ENCODE measurements around the gene STAG1.
"Not testable (repeated sequence)": the region's sequence is repeated elsewhere in the genome, so short reads cannot be mapped to it uniquely, and the experiment has no call there.

The STAG1 gene

DNA sequence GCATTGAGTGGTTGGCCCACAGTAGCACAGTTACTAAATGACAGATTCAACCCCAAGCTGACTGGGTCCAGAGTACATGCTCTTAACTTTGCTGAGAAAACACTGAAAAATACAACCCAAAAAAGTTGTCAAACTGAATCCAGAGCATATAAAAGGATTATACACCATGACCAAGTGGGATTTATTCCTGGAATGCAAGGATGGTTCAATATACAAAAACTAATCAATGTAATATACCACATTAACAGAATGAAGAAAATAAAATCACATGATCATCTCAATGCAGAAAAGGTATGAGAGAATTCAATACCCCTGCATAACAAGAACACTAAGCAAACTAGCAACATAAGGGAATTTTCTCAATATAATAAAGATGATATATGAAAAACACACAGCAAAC lies 98.5 kb downstream of the STAG1 start:
- Mint-ChIP-seq H3K4me1 (peaks cover 29% of the 10 kb centered on the region), H3K27ac (no peak overlapping the region), H3K4me3 (no peak overlapping the region), H3K27me3 (no peaks in the 10 kb centered on the region), H3K9me3 (no peaks in the 10 kb centered on the region), H3K36me3 (peaks cover 22% of the 10 kb centered on the region)

DNA sequence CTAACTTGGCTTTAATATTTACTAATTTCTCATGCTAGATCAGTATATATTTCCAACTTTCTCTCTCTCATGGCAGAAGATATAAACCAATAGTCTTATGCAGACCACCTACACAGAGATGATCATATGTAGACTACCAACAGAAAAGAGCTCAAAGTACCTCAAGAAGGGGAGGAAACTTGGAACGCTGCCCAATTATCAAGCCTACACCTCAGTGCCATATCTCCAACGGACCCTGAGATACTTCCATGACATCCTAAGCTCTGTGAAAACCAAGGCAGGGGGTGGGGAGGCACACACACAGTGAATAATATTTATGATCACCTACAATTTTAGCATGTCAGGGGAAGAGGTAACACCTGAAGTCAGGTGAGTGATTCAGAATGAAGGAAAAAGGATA lies 100.6 kb downstream of the STAG1 start:
- H3K27me3 Mint-ChIP-seq: no peaks in the 10 kb centered on the region
- H3K4me3 Mint-ChIP-seq: no peak overlapping the region
- H3K4me1 Mint-ChIP-seq: peaks cover 37% of the 10 kb centered on the region
- H3K9me3 Mint-ChIP-seq: no peaks in the 10 kb centered on the region
- no peak overlapping the region for H3K27ac Mint-ChIP-seq
- H3K36me3 Mint-ChIP-seq: peaks cover 20% of the 10 kb centered on the region

DNA sequence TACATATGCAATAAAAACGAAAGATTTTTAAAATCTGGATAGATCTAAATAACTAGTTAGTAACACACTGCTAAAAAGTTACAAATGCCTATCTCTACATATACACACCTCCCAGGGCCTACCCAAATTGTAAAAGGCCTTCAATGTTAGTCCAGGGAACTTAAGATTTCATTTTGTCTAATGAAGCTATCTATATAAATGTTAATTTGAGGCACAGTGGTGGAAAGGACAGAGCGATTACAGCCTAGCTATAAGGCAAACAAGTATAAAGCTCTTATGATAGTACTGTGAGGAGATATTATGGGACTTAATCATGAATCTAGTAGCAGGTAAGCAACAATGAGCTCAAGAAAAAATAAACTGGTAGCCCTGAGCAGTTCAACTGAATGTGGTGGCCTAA lies 101.7 kb downstream of the STAG1 start:
- no peaks in the 10 kb centered on the region for H3K9me3 Mint-ChIP-seq
- no peak overlapping the region for H3K4me3 Mint-ChIP-seq
- H3K36me3 Mint-ChIP-seq: peaks cover 25% of the 10 kb centered on the region
- no peaks in the 10 kb centered on the region for H3K27me3 Mint-ChIP-seq
- H3K27ac Mint-ChIP-seq: no peak overlapping the region
- H3K4me1 Mint-ChIP-seq: peaks cover 48% of the 10 kb centered on the region

DNA sequence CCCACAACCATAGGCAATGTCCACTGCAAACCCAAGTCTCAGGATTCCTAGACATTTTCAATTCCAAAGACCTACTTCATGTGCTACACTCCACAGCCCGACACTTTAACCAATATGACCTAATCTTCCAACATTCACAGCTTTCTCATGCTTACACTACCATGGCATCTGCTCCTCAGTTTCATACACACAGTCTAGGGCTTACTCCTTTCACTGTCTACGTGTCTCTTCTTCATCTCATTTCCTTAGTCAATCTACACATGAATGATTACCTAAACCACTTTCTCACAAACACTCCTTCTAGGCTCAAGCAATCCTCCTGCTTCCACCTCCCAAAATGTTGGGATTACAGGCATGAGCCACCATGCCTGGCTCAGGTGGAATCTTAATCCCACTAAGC lies 106.3 kb downstream of the STAG1 start:
- Mint-ChIP-seq H3K4me1 (peaks cover 62% of the 10 kb centered on the region), H3K36me3 (peaks cover 13% of the 10 kb centered on the region), H3K4me3 (no peak overlapping the region), H3K9me3 (no peaks in the 10 kb centered on the region), H3K27me3 (no peaks in the 10 kb centered on the region), H3K27ac (peak overlapping the region; percentile 0)

DNA sequence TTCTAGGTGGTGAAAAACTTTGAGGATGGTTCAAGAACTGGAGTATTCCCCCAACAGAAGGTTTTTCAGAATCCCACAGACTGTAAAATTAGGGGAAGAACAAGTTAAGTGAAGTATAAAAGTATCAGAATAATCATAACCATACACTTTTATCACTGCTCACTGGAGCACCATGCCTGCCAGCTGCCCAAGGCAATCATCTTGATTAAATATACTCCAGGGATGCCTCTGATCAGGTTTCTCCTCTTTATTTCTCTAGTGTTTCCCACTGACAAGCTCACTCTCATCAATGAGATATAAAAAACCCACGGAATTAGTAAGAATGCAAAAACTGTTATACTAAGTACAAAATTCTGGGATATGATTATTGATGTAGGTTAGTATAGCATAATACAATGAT lies 108.0 kb downstream of the STAG1 start:
- Mint-ChIP-seq H3K9me3 (no peaks in the 10 kb centered on the region), H3K4me3 (no peak overlapping the region), H3K36me3 (peaks cover 13% of the 10 kb centered on the region), H3K27ac (no peak overlapping the region), H3K27me3 (no peaks in the 10 kb centered on the region), H3K4me1 (peaks cover 66% of the 10 kb centered on the region)

DNA sequence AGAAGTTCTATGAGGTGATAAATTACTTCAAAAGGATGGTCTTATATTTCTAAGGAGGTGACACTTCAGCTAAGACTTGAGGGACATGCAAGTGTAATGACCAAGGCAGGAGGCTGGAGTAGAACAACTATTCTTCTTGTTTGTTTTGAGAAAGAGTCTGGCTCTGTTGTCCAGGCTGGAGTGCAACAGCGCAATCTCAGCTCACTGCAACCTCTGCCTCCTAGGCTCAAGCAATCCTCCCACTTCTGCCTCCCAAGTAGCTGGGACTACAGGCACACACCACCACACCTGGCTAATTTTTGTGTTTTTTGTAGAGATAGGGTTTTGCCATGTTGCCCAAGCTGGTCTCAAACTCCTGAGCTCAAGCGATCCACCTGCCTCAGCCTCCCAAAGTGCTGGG lies 108.8 kb downstream of the STAG1 start:
- peaks cover 64% of the 10 kb centered on the region for H3K4me1 Mint-ChIP-seq

DNA sequence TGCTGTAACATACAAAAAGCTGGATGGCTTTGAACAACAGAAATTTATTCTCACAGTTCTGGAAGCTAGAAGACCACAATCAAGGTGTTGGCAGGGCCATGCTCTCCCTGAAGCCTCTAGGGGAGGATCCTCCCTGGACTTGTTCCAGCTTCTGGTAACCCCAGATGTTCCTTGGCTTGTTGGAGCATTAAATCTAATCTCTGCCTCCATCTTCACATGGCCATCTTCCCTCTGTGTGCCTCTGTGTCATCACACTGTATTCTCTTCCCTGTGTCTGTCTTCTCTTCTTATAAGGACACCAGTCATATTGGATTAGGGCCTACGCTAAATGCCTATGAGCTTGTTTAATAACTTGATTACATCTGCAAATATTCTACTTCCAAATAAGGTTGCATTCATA lies 109.5 kb downstream of the STAG1 start:
- peaks cover 16% of the 10 kb centered on the region for H3K36me3 Mint-ChIP-seq
- H3K27ac Mint-ChIP-seq: no peak overlapping the region
- H3K4me1 Mint-ChIP-seq: peaks cover 58% of the 10 kb centered on the region
- no peaks in the 10 kb centered on the region for H3K27me3 Mint-ChIP-seq
- H3K9me3 Mint-ChIP-seq: no peaks in the 10 kb centered on the region
- H3K4me3 Mint-ChIP-seq: no peak overlapping the region

More for the DNA sequence above, 108.8 kb downstream of the STAG1 start:
- not testable (repeated sequence) for H3K9me3 Mint-ChIP-seq, H3K27me3 Mint-ChIP-seq, H3K27ac Mint-ChIP-seq, H3K4me3 Mint-ChIP-seq
- peaks cover 16% of the 10 kb centered on the region for H3K36me3 Mint-ChIP-seq

DNA sequence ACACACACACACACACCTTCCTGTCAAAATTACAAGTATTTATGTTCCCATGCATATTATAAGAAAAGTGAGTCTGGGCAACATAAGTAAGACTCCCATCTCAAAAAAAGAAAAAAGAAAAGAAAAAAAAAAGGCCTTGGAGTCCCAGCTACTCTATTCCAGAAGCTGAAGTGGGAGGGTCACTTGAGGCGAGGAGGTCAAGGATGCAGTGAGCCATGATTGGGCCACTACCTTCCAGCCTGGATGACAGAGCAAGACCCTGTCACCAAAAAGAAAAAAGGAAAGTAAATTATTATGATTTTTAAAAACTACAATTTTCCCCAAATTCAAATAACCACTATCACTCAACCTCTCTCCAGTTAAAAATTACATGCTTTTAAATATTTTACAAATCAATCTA lies 113.1 kb downstream of the STAG1 start:
- peaks cover 55% of the 10 kb centered on the region for H3K4me1 Mint-ChIP-seq
- H3K36me3 Mint-ChIP-seq: peaks cover 16% of the 10 kb centered on the region

DNA sequence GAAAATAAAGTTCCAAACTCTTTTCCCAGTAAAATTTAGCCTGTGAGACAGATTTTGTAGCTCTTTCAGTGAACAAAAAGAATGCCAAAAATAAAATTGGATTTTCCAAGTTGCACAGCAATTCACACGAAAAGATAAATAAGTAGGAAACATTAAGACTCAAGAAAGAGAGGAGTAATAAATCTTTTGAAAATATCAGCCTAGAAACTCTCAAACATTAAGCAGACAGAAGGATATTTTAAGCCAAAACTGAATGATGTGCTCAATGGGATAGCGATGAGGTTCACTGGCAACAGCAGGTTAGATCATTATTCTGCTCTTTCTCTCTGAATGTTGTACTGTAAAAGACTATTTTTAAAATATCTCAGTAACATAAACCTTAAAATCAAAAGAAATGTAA lies 115.0 kb downstream of the STAG1 start:
- H3K4me1 Mint-ChIP-seq: peaks cover 60% of the 10 kb centered on the region
- no peaks in the 10 kb centered on the region for H3K27me3 Mint-ChIP-seq
- H3K36me3 Mint-ChIP-seq: peaks cover 15% of the 10 kb centered on the region

More for the DNA sequence above, 113.1 kb downstream of the STAG1 start:
- no peak overlapping the region for H3K4me3 Mint-ChIP-seq
- H3K27ac Mint-ChIP-seq: no peak overlapping the region
- H3K27me3 Mint-ChIP-seq: no peaks in the 10 kb centered on the region
- peaks cover 8% of the 10 kb centered on the region for H3K9me3 Mint-ChIP-seq

DNA sequence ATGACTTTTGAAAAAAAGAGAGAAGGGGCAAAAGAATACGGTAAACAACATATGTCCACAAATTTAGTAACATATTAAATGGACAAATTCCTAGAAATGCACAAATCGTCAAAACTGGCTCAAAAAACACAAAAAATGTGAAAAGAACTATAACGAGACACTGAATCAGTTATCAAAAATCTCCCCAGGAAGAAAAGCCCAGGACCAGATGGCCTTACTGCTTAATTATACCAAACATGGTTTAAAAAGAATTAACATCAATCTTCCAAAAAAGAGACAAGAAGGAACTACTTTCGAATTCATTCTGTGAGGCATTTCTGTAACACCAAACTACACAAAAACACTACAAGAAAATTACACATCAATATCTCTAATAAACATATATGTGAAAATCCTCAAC lies 117.4 kb downstream of the STAG1 start:
- H3K27me3 Mint-ChIP-seq: no peaks in the 10 kb centered on the region
- peaks cover 56% of the 10 kb centered on the region for H3K4me1 Mint-ChIP-seq
- peaks cover 21% of the 10 kb centered on the region for H3K36me3 Mint-ChIP-seq
- H3K4me3 Mint-ChIP-seq: no peak overlapping the region
- no peak overlapping the region for H3K27ac Mint-ChIP-seq
- H3K9me3 Mint-ChIP-seq: peaks cover 8% of the 10 kb centered on the region

More for the DNA sequence above, 115.0 kb downstream of the STAG1 start:
- no peak overlapping the region for H3K4me3 Mint-ChIP-seq
- no peak overlapping the region for H3K27ac Mint-ChIP-seq
- peaks cover 8% of the 10 kb centered on the region for H3K9me3 Mint-ChIP-seq

DNA sequence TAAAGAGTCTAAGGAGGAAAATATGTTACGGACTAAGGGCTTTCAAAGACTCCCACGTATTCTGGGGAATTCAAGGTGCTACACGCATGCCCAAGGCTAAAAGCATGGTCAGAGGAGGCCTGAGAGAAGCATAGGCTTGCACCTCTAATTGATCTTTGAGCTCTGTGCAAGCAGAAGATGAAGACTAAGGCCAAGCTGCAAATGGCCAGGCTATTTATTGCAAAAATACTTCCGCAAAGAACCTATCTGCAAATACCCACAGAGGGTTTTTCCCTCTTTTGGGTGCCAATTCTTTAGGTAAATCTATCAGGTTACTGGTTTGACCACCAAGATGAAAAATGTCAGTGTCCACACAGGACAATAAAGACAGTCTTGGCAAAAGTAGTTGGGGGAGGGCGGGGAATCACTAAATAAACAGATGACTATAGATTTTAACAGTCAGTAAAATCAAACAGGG lies 119.5 kb downstream of the STAG1 start:
- Mint-ChIP-seq H3K27ac (no peak overlapping the region), H3K36me3 (peaks cover 36% of the 10 kb centered on the region), H3K9me3 (peaks cover 17% of the 10 kb centered on the region), H3K27me3 (no peaks in the 10 kb centered on the region), H3K4me3 (no peak overlapping the region), H3K4me1 (peaks cover 62% of the 10 kb centered on the region)

DNA sequence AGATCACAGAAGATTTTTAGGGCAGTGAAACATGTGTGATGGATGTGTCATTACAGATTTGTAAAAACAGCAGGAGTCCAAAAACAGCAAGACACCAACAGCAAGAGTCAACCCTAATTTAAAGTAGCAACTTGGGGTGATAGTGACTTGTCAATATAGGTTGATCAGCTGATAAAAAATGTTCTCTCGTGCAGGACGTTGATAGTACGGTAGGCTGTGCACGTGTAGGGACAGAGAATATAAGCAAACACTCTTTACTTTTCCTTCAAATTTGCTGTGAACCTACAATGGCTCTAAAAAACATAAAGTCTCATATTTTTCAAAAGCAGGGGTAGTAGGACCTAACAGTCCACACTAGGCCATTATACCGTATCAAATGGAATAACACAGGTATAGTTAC lies 120.8 kb downstream of the STAG1 start:
- no peaks in the 10 kb centered on the region for H3K27me3 Mint-ChIP-seq
- H3K9me3 Mint-ChIP-seq: peaks cover 17% of the 10 kb centered on the region
- peaks cover 39% of the 10 kb centered on the region for H3K36me3 Mint-ChIP-seq
- H3K4me1 Mint-ChIP-seq: peaks cover 59% of the 10 kb centered on the region
- no peak overlapping the region for H3K27ac Mint-ChIP-seq
- no peak overlapping the region for H3K4me3 Mint-ChIP-seq

DNA sequence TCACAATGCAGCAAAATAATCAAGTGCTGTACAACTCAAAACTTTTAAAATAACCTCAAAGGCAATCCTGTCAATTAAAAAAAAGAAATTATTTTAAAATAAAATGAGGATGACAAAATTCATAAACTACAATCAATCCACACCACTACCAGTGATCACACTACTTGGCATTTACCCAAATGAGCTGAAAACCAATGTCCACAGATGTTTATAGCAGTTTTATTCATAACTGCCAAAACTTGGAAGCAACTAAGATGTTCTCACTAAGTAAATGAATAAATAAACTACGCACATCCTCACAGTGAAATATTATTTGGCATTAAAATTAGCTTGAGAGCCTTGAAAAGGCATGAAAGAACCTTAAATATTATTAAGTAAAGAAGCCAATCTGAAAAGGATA lies 121.3 kb downstream of the STAG1 start:
- peaks cover 40% of the 10 kb centered on the region for H3K36me3 Mint-ChIP-seq
- no peak overlapping the region for H3K27ac Mint-ChIP-seq
- no peak overlapping the region for H3K4me3 Mint-ChIP-seq
- peaks cover 17% of the 10 kb centered on the region for H3K9me3 Mint-ChIP-seq
- H3K4me1 Mint-ChIP-seq: peaks cover 59% of the 10 kb centered on the region
- no peaks in the 10 kb centered on the region for H3K27me3 Mint-ChIP-seq

DNA sequence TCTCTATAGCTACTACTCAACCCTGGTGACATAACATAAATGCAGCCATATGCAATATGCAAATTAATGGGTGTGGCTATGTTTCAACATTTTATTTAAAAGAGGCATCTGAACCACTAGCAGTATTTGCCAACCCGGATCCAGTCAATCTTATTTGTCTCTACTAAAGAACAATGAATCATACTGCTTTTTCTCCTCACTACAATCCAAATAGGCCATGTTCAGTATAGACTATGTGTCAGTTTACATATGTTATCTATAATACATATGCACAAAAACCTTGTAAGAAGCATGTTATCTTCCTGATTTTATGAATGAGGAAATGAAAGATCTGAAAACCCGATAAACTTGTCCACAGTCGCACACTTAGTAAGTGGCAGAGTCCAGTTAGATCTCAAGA lies 125.7 kb downstream of the STAG1 start:
- Mint-ChIP-seq H3K4me1 (peaks cover 46% of the 10 kb centered on the region), H3K27ac (no peak overlapping the region), H3K4me3 (no peak overlapping the region), H3K27me3 (no peaks in the 10 kb centered on the region), H3K9me3 (peaks cover 9% of the 10 kb centered on the region), H3K36me3 (peaks cover 39% of the 10 kb centered on the region)

DNA sequence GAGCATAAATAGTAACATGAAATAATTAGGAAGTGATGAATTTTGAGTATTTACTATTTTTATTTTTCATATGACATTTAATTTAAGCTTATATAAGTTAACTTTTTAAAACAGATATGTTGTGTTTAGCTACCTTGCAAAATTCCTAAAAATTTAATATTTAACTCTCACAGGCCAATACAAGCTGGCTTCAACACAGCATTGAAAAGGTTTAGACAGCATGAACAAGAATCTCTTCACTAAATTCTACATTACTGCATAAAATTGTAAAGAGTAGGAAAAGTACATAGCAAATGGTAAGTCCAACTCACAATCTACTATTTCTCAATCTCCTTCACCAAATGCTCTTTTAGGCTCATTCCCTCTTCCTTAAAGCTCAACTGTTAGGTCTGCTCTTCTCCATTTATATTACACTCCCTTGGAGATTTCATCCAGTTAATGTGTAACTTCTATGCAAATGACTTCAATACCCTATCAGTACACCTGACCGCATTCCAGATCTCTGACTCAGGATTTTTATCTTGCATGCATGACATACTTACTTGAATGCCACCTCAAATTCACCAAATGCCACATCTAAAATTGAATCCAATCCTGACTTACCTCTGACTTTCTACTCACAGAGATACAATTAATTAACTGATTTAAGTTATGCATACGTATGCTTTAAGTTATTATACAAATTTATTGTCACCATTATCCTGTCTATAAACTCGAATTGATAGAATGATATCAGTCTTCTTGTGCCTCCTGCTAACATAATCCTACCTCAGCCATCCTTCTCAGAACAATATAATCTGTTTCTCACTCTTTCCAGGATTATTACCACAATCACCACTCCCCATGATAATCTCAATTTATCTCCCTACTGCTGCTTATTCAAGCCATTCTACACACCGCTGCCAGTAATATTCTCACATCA lies 127.0 kb downstream of the STAG1 start:
- peaks cover 39% of the 10 kb centered on the region for H3K36me3 Mint-ChIP-seq
- peaks cover 41% of the 10 kb centered on the region for H3K4me1 Mint-ChIP-seq
- no peak overlapping the region for H3K27ac Mint-ChIP-seq
- no peak overlapping the region for H3K4me3 Mint-ChIP-seq
- peaks cover 9% of the 10 kb centered on the region for H3K9me3 Mint-ChIP-seq
- H3K27me3 Mint-ChIP-seq: no peaks in the 10 kb centered on the region

DNA sequence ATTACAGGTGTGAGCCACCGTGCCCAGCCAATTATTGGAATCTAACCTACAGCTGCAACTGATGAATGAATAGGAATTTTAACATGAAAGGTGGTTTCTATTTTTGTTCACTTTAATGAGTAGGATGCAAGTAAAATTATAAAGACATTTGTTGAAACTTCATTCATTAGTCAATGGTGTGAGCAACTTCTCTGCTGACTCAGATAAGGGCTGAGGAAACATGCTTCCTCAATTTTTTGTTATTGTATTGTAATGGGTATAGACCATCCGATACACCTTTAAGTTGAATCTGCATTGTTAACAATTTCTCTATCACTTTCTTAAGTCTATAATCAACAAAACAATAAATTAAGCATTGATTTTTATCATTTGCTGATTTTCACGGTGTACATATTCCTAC lies 127.8 kb downstream of the STAG1 start:
- peaks cover 36% of the 10 kb centered on the region for H3K4me1 Mint-ChIP-seq
- no peak overlapping the region for H3K27ac Mint-ChIP-seq
- H3K27me3 Mint-ChIP-seq: no peaks in the 10 kb centered on the region
- peaks cover 34% of the 10 kb centered on the region for H3K36me3 Mint-ChIP-seq
- H3K4me3 Mint-ChIP-seq: no peak overlapping the region
- peaks cover 9% of the 10 kb centered on the region for H3K9me3 Mint-ChIP-seq

All from activated naive CD4-positive, alpha-beta T cell treated with anti-CD3 and anti-CD28 coated beads, Interleukin-2, amount 50 U/mL, for 24 hours (primary cell).